Neutrophil (primary cell): ENCODE measurements around the gene TMEM179B.
A peak's percentile ranks its signal among the peaks of the same experiment; 100 is the strongest.

Source experiments
- H3K27ac ChIP-seq: fragments of 200-600 bp; sonication (generic); 2 replicates; pipeline ENCODE4 v1.5.1; 2016; ENCODE audit warnings: mild to moderate bottlenecking, moderate library complexity
- H3K27me3 ChIP-seq: fragments of 200-600 bp; sonication (generic); 2 replicates; pipeline ENCODE4 v1.6.0; 2016; ENCODE audit warnings: mild to moderate bottlenecking
- H3K36me3 ChIP-seq: fragments of 200-600 bp; sonication (generic); 2 replicates; pipeline ENCODE4 v1.5.1; 2017
- H3K4me1 ChIP-seq, 2 experiments: fragments of 200-600 bp in 1 of 2; sonication (generic) in 1 of 2; 1 replicate in 1 of 2; 2 replicates in 1 of 2; pipeline versions ENCODE4 v1.5.1 to v1.6.1; 2013 to 2016; ENCODE audit warnings: low read depth in 1 of 2, low read length in 1 of 2, mild to moderate bottlenecking in 1 of 2, moderate library complexity in 1 of 2; ENCODE audit not compliant: control insufficient read depth in 1 of 2, insufficient read depth in 1 of 2
- H3K4me3 ChIP-seq, 2 experiments: fragments of 200-600 bp in 1 of 2; sonication (generic) in 1 of 2; 1 replicate in 1 of 2; 2 replicates in 1 of 2; pipeline ENCODE4 v1.5.1; 2013 to 2016; ENCODE audit warnings: low read depth in 1 of 2, low read length in 1 of 2, mild to moderate bottlenecking in 1 of 2, moderate library complexity in 1 of 2
- H3K9me3 ChIP-seq: fragments of 200-600 bp; sonication (generic); 2 replicates; pipeline ENCODE4 v1.5.1; 2016
- CTCF ChIP-seq: fragments of 200-600 bp; sonication (generic); IDR thresholded peaks from 2 replicates; pipeline ENCODE4 v1.5.1; 2016; ENCODE audit warnings: antibody characterized with exemption

Gene TMEM179B

GRCh38 chr11:62831520-62832335, 44.5 kb downstream of the TMEM179B start, which contains the start of gene STX5:
Gene STX5 (minus strand): TSS chr11:62832051. CDS start chr11:62831243, 808 bp downstream.
- Histone ChIP-seq H3K4me1 (peaks cover 25 to 27% of the 10 kb centered on the region in 2 experiments), H3K27ac (peak within 1 kb of the TSS; percentile 97), H3K4me3 (peak within 1 kb of the TSS; percentile 77 to 97), H3K9me3 (no peaks in the 10 kb centered on the region), H3K36me3 (peaks cover 23% of the 10 kb centered on the region), H3K27me3 (no peaks in the 10 kb centered on the region)
- peak; percentile 35 for TF ChIP-seq CTCF

GRCh38 chr11:62832336-62833234, 45.4 kb downstream of the TMEM179B start, which contains the start of gene TEX54:
Gene TEX54 (minus strand): TSS chr11:62832841.
- Histone ChIP-seq H3K36me3 (peaks cover 15% of the 10 kb centered on the region), H3K9me3 (no peaks in the 10 kb centered on the region), H3K4me3 (peak within 1 kb of the TSS; percentile 77 to 97), H3K27me3 (no peaks in the 10 kb centered on the region), H3K27ac (peak within 1 kb of the TSS; percentile 97), H3K4me1 (peaks cover 25 to 27% of the 10 kb centered on the region in 2 experiments)
- no peak for TF ChIP-seq CTCF

GRCh38 chr11:62835336-62835735, 48.1 kb downstream of the TMEM179B start:
- Histone ChIP-seq H3K36me3 (no peaks in the 10 kb centered on the region), H3K27ac (no peak overlapping the region), H3K4me3 (no peak overlapping the region), H3K27me3 (no peaks in the 10 kb centered on the region), H3K9me3 (no peaks in the 10 kb centered on the region), H3K4me1 (peaks cover 27 to 37% of the 10 kb centered on the region in 2 experiments)
- TF ChIP-seq CTCF, result no peak

GRCh38 chr11:62839050-62839945, 52.1 kb downstream of the TMEM179B start, which contains the start of gene WDR74:
Gene WDR74 (minus strand): TSS chr11:62839590. CDS start chr11:62839570, 20 bp downstream.
- Histone ChIP-seq H3K36me3 (no peaks in the 10 kb centered on the region), H3K4me1 (peaks cover 23 to 38% of the 10 kb centered on the region in 2 experiments), H3K27ac (peak within 1 kb of the TSS; percentile 99), H3K4me3 (peak within 1 kb of the TSS; percentile 89 to 90), H3K27me3 (no peaks in the 10 kb centered on the region), H3K9me3 (no peaks in the 10 kb centered on the region)
- TF ChIP-seq CTCF, result peak; percentile 36
